ENCODE results near the gene ARHGAP26.

The ARHGAP26 gene

GRCh38 chr5:143056792-143057579 lies 286.8 kb downstream of the ARHGAP26 start:
- DNase-seq (ENCODE audit: low read depth in 1 of 2, low spot score in 1 of 2), result no peak
- no peak for TF ChIP-seq JUND (IDR thresholded peaks at IDR 0.05; ENCODE audit: low read depth)
- in situ Hi-C loops (cut with HindIII; ENCODE audit: low pct_unique_long_range_greater_than_20kb, low sequenced_read_pairs), result no loop called here

GRCh38 chr5:143057580-143057999 lies 287.4 kb downstream of the ARHGAP26 start:
- in situ Hi-C loops (cut with HindIII; ENCODE audit: low pct_unique_long_range_greater_than_20kb, low sequenced_read_pairs), result no loop called here
- TF ChIP-seq JUND (IDR thresholded peaks at IDR 0.05; ENCODE audit: low read depth), result no peak
- no peak for DNase-seq (ENCODE audit: low read depth in 1 of 2, low spot score in 1 of 2)

- no peak for TF ChIP-seq JUND (IDR thresholded peaks at IDR 0.05; ENCODE audit: low read depth)
- in situ Hi-C loops (cut with HindIII; ENCODE audit: low pct_unique_long_range_greater_than_20kb, low sequenced_read_pairs), result no loop called here
- no peak for DNase-seq (ENCODE audit: low read depth in 1 of 2, low spot score in 1 of 2)
Observed at GRCh38 chr5:143059355-143059754, 289.2 kb downstream of the ARHGAP26 start.

DNA sequence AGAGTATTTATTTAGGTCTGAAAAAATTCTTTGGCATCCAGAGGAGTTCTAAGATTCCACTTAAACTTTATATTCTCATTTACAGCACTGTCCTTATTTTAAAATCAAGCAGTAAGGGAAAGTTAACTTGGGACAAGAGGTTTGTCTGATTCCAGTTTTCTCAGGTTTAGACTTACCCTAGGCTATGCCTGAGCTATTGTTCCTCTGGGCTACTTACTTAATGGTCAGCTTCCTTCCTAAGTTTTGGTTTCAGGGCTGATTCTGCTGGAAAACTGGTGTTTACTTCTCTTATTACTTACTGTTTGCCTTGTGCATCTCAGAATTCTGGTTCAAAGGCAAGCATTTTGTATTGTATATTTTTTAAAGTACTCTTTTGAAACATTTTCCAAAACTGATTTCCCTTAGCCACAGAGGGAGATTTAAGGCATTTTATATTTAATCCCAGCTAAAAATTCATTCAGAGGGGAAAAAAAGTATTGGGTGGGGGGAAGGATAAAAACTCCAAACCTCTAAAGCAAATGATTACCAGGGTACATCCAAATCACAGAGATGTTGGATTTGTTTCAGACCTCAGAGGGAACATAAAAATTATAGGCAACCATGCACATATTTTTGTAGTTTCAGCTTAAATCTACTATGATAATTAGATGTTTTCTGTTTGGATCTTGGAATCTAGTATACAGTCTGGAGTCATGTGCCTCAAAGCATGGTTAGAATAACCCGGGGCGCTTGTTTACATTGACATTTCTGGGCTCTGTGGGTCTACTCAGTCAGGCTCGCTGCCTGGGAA lies 290.0 kb downstream of the ARHGAP26 start:
- TF ChIP-seq JUND (IDR thresholded peaks at IDR 0.05; ENCODE audit: low read depth), result no peak
- DNase-seq (ENCODE audit: low read depth in 1 of 2, low spot score in 1 of 2), result no peak
- in situ Hi-C loops (cut with HindIII; ENCODE audit: low pct_unique_long_range_greater_than_20kb, low sequenced_read_pairs), result no loop called here

- in situ Hi-C loops (cut with HindIII; ENCODE audit: low pct_unique_long_range_greater_than_20kb, low sequenced_read_pairs), result no loop called here
- TF ChIP-seq JUND (IDR thresholded peaks at IDR 0.05; ENCODE audit: low read depth), result no peak
- DNase-seq (ENCODE audit: low read depth in 1 of 2, low spot score in 1 of 2), result no peak
Observed at GRCh38 chr5:143061161-143061945, 291.2 kb downstream of the ARHGAP26 start.

- no peak for TF ChIP-seq JUND (IDR thresholded peaks at IDR 0.05; ENCODE audit: low read depth)
- no peak for DNase-seq (ENCODE audit: low read depth in 1 of 2, low spot score in 1 of 2)
- in situ Hi-C loops (cut with HindIII; ENCODE audit: low pct_unique_long_range_greater_than_20kb, low sequenced_read_pairs), result no loop called here
Observed at GRCh38 chr5:143062379-143062778, 292.2 kb downstream of the ARHGAP26 start.

- in situ Hi-C loops (cut with HindIII; ENCODE audit: low pct_unique_long_range_greater_than_20kb, low sequenced_read_pairs), result no loop called here
- DNase-seq (ENCODE audit: low read depth in 1 of 2, low spot score in 1 of 2), result no peak
- TF ChIP-seq JUND (IDR thresholded peaks at IDR 0.05; ENCODE audit: low read depth), result no peak
Observed at GRCh38 chr5:143063175-143063970, 293.2 kb downstream of the ARHGAP26 start.

DNA sequence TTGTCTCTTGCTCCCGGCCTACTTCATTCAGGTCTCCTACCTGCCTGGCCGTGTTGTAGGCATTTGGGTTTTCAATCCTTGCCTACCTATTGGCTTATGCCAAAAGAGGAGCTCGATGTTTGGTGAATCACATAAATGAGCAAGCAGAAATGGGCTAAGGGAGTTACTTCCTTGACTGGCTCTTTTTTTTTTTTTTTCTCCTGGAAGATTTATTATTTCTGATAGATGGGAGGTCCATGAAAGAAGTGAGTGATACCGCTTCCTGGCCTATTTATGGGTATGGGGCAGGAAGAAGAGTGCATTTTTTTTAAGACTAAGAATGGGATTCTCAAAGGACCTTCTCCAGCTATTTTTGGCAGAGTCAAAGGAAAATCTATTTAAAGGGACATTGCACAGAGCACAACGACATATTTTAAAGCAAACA lies 294.1 kb downstream of the ARHGAP26 start:
- in situ Hi-C loops (cut with HindIII; ENCODE audit: low pct_unique_long_range_greater_than_20kb, low sequenced_read_pairs), result no loop called here
- DNase-seq (ENCODE audit: low read depth in 1 of 2, low spot score in 1 of 2), result no peak
- no peak for TF ChIP-seq JUND (IDR thresholded peaks at IDR 0.05; ENCODE audit: low read depth)

- in situ Hi-C loops (cut with HindIII; ENCODE audit: low pct_unique_long_range_greater_than_20kb, low sequenced_read_pairs), result no loop called here
- no peak for DNase-seq (ENCODE audit: low read depth in 1 of 2, low spot score in 1 of 2)
Observed at GRCh38 chr5:143064676-143065075, 294.5 kb downstream of the ARHGAP26 start.

GRCh38 chr5:143065185-143065965 lies 295.2 kb downstream of the ARHGAP26 start:
- in situ Hi-C loops (cut with HindIII; ENCODE audit: low pct_unique_long_range_greater_than_20kb, low sequenced_read_pairs), result no loop called here
- DNase-seq (ENCODE audit: low read depth in 1 of 2, low spot score in 1 of 2), result no peak
- no peak for TF ChIP-seq JUND (IDR thresholded peaks at IDR 0.05; ENCODE audit: low read depth)

More at GRCh38 chr5:143064676-143065075, 294.5 kb downstream of the ARHGAP26 start:
- TF ChIP-seq JUND (IDR thresholded peaks at IDR 0.05; ENCODE audit: low read depth), result no peak

DNA sequence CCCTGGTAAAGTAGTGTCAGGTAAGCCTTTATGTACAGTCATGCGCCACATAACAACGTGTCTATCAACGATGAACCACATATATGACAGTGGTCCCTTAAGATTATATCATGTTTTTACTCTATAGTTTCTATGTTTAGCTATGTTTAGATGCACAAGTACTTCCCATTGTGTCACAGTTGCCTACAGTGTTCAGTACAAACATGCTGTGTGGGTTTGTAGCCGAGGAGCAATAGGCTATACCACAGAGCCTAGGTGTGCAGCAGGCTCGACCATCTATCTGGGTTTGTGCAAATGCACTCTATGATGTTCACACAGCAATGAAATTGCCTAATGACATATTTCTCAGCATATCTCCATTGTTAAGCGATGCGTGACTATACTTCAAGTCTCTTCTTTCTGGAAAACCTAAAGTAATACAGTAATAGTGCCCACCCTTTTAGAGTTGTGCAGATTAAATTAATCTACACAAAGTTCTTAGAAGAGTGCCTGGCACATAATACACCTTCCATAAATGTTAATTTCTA lies 295.9 kb downstream of the ARHGAP26 start:
- TF ChIP-seq JUND (IDR thresholded peaks at IDR 0.05; ENCODE audit: low read depth), result no peak
- in situ Hi-C loops (cut with HindIII; ENCODE audit: low pct_unique_long_range_greater_than_20kb, low sequenced_read_pairs), result no loop called here
- no peak for DNase-seq (ENCODE audit: low read depth in 1 of 2, low spot score in 1 of 2)

Data from T47D (cell line).